ENCODE measurements around the gene ANO6.
"Not testable (repeated sequence)": the region's sequence is repeated elsewhere in the genome, so short reads cannot be mapped to it uniquely, and the experiment has no call there.

ANO6 gene

DNA sequence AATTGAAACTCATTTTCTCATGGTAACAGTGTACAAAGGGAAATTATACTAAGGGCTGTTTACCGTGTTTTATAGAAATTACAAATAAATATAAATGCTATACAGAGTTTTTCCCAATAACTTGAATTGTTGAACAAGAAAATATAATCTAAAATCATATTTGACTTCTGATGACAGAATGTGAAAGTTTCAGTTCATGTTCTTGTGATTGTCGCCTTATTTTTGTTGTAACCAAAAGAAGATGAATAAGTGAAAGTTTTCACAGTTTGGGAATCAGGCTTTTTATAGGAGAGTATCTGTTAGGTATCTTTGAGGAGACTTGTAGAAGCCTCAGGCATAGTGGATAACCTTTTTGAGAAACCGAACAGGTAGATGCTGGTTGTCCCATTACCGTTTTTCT lies 28.1 kb downstream of the ANO6 start:
- DNase-seq (ENCODE audit: low spot score), result no peak

DNA sequence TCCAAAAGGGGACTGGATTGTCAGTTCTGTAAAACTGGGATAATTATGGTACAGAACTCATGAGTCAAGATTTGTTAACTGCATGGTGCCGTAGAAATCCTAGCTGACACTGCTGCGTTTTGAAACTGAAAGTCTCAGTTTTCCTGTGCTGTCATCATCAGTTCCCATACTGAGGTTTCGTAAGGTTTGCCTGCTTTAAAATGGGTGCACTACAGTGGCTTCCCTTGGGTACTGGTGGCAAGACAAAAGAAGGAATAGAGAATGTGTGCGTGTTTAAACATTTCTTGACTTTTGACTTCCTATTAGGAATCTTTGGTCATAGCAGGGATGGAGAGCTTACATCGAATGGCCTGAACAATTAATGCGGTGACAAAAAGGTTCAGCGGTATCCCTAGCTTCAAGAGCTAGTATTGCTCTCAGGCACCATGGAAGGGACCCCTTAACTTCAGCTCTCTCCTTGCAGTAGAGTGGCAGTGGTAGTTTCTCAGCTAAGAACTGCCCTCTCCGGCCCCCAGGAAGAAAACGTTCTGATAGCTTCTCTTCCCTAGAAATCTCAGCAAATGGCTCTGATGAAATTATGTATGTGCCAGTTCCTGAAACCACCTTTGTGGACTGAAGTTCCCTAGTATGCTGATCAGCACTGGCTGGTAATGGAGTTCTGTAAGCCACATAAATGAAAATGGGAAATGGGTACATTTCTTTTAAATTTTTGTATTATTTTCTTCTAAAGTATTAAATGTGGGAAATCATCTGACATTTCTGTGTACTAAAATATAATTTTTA lies 28.9 kb downstream of the ANO6 start:
- DNase-seq (ENCODE audit: low spot score), result no peak

GRCh38 chr12:45246236-45246635 lies 30.3 kb downstream of the ANO6 start:
- no peak for DNase-seq (ENCODE audit: low spot score)

DNA sequence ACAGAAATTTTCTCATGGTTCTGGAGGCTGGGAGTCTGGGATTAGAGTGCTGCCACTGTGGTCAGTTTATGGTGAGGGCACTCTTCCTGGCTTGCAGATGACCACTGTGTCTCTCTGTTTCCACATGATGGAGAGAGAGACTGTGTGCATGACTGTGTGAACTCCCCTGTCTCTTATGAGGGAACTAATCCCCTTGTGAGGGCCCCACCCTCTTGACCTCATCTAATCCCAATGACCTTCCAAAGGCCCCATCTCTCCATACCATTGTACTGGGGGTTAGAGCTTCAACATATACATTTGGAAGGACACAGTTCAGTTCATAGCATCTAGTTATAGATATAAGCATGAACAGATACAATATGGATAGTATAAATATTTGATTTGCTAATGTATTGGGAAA lies 31.7 kb downstream of the ANO6 start:
- DNase-seq (ENCODE audit: low spot score), result no peak

- DNase-seq (ENCODE audit: low spot score), result no peak
Observed at GRCh38 chr12:45248095-45248494, 32.2 kb downstream of the ANO6 start.

DNA sequence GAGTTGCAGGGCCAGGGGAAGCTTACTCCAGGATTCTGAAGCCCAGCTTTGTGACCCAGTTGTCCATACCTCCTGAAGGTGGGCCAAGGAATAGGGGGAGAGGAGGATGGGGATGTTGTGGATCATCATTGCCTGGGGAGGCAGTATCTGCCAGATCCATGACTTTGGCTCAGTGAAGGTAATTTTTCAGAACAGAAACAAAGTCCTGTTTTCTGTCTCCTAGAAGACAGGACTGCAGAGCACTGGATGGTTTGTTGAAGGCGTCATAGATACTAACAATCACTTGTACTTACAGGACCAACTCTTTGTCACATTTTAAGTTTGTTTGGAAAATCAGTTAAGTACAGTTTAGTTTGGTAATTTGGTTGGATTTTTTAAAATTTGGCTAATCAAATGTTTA lies 38.4 kb downstream of the ANO6 start:
- no peak for DNase-seq (ENCODE audit: low spot score)

- no peak for DNase-seq (ENCODE audit: low spot score)
Observed at GRCh38 chr12:45256721-45257120, 40.8 kb downstream of the ANO6 start.

DNA sequence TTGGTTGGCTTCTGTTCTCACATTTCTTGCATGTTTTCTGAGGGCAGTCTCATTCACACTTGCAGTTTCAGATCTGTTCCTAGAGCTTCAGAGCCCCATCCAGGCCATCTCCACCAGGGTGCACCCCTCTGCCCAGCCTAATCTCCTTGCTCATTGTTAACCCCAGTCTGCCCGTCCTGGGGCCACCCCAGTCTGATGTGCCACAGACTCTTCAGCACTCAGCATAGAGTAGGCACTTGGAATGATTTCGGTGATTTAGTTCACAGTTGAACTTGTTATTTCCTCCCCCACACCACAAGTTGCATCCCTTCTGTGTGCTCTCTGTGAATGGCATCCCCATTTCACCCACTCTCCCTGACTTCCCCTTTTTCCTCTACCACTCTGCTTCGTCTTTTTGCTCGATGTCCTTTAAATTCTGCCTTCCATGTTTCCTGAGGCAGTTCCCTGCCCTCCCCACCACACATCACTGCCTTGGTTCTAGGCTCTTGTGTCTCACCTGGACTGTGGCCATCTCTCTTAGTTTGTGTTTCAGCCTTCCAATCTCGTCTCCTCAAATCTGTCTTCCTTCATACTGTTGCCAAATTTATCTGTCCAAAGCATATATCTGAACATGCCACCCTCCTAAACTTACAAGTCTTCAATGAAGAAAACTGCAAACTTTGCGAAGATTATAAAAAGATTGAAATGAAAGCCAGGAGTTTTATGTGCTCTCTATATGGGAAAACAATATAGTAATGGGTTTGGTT lies 41.5 kb downstream of the ANO6 start:
- peak; percentile 18 for DNase-seq (ENCODE audit: low spot score)

- DNase-seq (ENCODE audit: low spot score), result no peak
Observed at GRCh38 chr12:45259675-45260074, 43.8 kb downstream of the ANO6 start.

GRCh38 chr12:45260104-45260815 lies 44.4 kb downstream of the ANO6 start:
- no peak for DNase-seq (ENCODE audit: low spot score)

DNA sequence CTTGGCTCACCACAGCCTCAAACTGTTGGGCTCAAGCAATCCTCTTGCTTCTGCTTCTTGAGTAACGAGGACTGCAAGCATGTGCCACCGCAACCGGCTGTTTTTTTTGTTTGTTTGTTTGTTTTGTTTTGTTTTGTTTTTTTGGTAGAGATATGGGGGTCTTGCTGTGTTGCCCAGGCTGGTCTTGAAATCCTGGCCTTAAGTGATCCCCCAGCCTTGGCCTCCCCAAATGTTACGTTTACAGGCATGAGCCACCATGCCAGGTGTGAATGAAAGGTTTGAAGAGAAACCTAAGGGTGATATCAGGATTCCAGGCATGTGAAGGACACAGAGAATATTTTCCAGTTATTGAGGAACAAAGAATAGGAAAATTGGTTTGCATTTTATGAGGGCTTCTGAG lies 45.0 kb downstream of the ANO6 start:
- DNase-seq (ENCODE audit: low spot score), result no peak

GRCh38 chr12:45262185-45262584 lies 46.3 kb downstream of the ANO6 start:
- DNase-seq (ENCODE audit: low spot score), result not testable (repeated sequence)

GRCh38 chr12:45263587-45263986 lies 47.7 kb downstream of the ANO6 start:
- DNase-seq (ENCODE audit: low spot score), result no peak

- peak; percentile 67 for DNase-seq (ENCODE audit: low spot score)
Observed at GRCh38 chr12:45268672-45269411, 52.9 kb downstream of the ANO6 start.

- DNase-seq (ENCODE audit: low spot score), result no peak
Observed at GRCh38 chr12:45269412-45269751, 53.5 kb downstream of the ANO6 start.

DNA sequence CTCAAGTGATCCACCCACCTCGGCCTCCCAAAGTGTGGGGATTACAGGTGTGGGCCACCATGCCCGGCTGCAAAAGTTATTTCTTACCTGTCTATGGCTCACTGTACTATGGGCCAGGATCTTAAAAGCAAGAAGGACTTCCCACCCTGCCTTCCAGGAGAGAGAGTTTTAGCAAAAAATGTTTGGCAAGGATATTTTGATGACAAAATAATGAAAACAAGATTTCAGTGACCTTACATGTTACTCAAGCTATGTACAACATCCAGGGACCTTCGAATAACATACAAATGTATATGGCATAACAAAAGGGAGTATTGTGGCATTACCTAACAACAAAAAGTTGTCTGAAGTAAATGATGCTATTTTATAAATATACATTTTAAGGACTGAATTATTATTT lies 55.1 kb downstream of the ANO6 start:
- no peak for DNase-seq (ENCODE audit: low spot score)

DNA sequence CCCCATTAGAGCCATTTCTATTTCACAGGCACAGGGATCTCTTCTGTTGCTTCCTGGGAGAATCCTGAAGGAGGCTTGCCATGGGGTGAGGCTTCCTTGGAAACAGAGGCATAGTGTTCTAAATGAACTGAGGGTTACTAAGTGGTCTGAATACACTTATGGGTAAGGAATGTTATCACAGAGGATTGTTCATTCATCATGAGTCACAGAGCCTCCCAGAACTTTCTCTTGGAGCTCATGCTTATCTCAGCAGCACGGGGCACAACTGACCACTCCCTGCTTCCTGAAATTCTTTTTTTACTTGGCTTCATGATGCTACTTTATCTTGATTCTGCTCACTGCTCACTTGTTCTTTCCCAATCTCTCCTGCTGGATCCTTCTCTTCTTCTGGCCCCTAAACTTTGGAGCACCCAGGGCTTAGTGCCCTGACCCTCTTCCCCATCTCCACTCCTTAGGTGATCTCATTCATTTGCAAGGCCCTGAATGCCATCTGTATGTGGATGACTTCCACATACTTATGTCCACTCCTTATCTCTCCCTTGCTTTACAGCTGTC lies 57.9 kb downstream of the ANO6 start:
- no peak for DNase-seq (ENCODE audit: low spot score)

- no peak for DNase-seq (ENCODE audit: low spot score)
Observed at GRCh38 chr12:45276154-45276755, 60.4 kb downstream of the ANO6 start.

DNA sequence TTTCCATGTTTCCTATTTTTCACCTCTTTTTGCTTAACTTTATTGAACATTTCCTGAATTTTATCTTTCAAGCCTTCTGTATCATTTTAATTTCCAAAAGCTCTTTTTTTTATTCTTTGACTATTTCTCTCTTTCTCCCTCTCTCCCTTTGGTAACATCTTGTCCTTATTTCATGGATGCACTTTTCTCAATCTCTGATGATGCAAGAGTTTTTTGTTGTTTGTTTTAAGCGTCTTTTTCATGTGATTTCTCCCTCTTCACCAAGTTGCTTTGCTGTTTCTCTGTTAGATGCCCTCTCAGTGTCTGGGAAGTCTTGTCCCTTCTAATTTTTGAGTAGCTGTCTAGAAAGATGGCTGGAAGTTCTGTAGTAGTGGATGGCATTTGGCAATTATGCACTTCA lies 62.6 kb downstream of the ANO6 start:
- no peak for DNase-seq (ENCODE audit: low spot score)

- DNase-seq (ENCODE audit: low spot score), result no peak
Observed at GRCh38 chr12:45279931-45280830, 64.3 kb downstream of the ANO6 start.

DNA sequence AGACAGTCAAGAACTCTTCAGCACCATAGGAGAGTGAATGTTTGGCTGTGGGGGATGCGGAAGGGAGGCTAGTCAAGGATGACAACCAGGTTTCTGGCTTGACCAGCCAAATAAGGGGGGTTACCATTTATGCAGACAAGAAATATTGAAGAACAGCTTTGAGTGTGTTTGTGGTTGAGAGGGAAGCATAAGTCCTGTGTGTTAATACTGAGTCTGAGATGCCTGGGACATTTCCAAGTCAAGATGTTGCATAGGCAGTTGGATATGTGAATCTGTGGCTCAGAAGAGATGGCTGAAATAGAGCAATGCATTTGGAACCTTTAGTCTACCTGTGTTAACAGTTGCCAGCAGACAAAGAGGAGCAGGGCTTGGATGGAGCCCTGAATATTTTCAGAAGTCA lies 66.1 kb downstream of the ANO6 start:
- no peak for DNase-seq (ENCODE audit: low spot score)

Measured in NAMALWA (cell line).